ENCODE data around the gene RFC3. TPM values are rescaled to one million over a fixed set of nuclear protein-coding genes. Genes with fewer than 3 reads are reported as not detected.
"Not testable (repeated sequence)": the region's sequence is repeated elsewhere in the genome, so short reads cannot be mapped to it uniquely, and the experiment has no call there.

Gene RFC3
- total RNA-seq, 1 donor from 2014 or later = 2.2 TPM

GRCh38 chr13:33806470-33807248 is 11.3 kb upstream of the RFC3 start:
- ATAC-seq = no peak
- DNase-seq (ENCODE audit: low spot score) = no peak

- DNase-seq (ENCODE audit: low spot score); ATAC-seq: not testable (repeated sequence)
These were observed 5.1 kb upstream of the RFC3 start for GRCh38 chr13:33812829-33813228.

- no peak for DNase-seq (ENCODE audit: low spot score)
- ATAC-seq = no peak
These were observed 2.9 kb upstream of the RFC3 start for GRCh38 chr13:33815011-33815550.

GRCh38 chr13:33816912-33817311 is 1.0 kb upstream of the RFC3 start:
- DNase-seq (ENCODE audit: low spot score) (no peak), ATAC-seq (no peak)

GRCh38 chr13:33817513-33817900 is 442 bp upstream of the RFC3 start:
- ATAC-seq = no peak
- DNase-seq (ENCODE audit: low spot score) = no peak

- ATAC-seq = no peak
- DNase-seq (ENCODE audit: low spot score) = no peak
These were observed 7.1 kb downstream of the RFC3 start for GRCh38 chr13:33825083-33825482.

GRCh38 chr13:33827139-33827538 is 9.2 kb downstream of the RFC3 start:
- DNase-seq (ENCODE audit: low spot score) = no peak
- ATAC-seq = no peak

GRCh38 chr13:33828431-33829129 is 10.6 kb downstream of the RFC3 start:
- ATAC-seq = no peak
- DNase-seq (ENCODE audit: low spot score) = no peak

GRCh38 chr13:33832872-33833271 is 14.9 kb downstream of the RFC3 start:
- DNase-seq (ENCODE audit: low spot score) = no peak
- no peak for ATAC-seq

GRCh38 chr13:33838647-33839046 is 20.7 kb downstream of the RFC3 start:
- peak; percentile 66 for ATAC-seq
- DNase-seq (ENCODE audit: low spot score) = no peak

GRCh38 chr13:33840402-33840801 is 22.5 kb downstream of the RFC3 start:
- ATAC-seq (no peak), DNase-seq (ENCODE audit: low spot score) (no peak)

- ATAC-seq (no peak), DNase-seq (ENCODE audit: low spot score) (no peak)
These were observed 24.3 kb downstream of the RFC3 start for GRCh38 chr13:33842207-33842606.

- DNase-seq (ENCODE audit: low spot score) = no peak
- no peak for ATAC-seq
These were observed 25.0 kb downstream of the RFC3 start for GRCh38 chr13:33842986-33843385.

- ATAC-seq (no peak), DNase-seq (ENCODE audit: low spot score) (no peak)
These were observed 27.8 kb downstream of the RFC3 start for GRCh38 chr13:33845572-33846302.

GRCh38 chr13:33846303-33847062 is 28.5 kb downstream of the RFC3 start:
- no peak for DNase-seq (ENCODE audit: low spot score)
- no peak for ATAC-seq

GRCh38 chr13:33849211-33849610 is 31.3 kb downstream of the RFC3 start:
- DNase-seq (ENCODE audit: low spot score) (no peak), ATAC-seq (peak; percentile 46)

GRCh38 chr13:33855371-33855895 is 37.5 kb downstream of the RFC3 start:
- ATAC-seq (no peak), DNase-seq (ENCODE audit: low spot score) (no peak)

- no peak for ATAC-seq
- no peak for DNase-seq (ENCODE audit: low spot score)
These were observed 41.8 kb downstream of the RFC3 start for GRCh38 chr13:33859691-33860303.

GRCh38 chr13:33860526-33860925 is 42.6 kb downstream of the RFC3 start:
- no peak for DNase-seq (ENCODE audit: low spot score)
- ATAC-seq = no peak

- DNase-seq (ENCODE audit: low spot score) = no peak
- ATAC-seq = no peak
These were observed 44.1 kb downstream of the RFC3 start for GRCh38 chr13:33862016-33862415.
